H9 (cell line): Measurements from ENCODE around the gene EFNA5. TPM values are rescaled to one million over a fixed set of nuclear protein-coding genes. Genes with fewer than 3 reads are reported as not detected.

Source experiments
- DNase-seq: peaks from one replicate; pipeline ENCODE4 v3.0.0-alpha.2; 2017
- H2AFZ ChIP-seq: one replicate; pipeline ENCODE4 v1.6.1; 2013; ENCODE audit warnings: mild to moderate bottlenecking, low read length, control low read depth, moderate library complexity
- H2AK5ac ChIP-seq: 2 replicates; pipeline ENCODE4 v1.6.1; 2013; ENCODE audit warnings: low read length, control low read depth, mixed read lengths; ENCODE audit not compliant: insufficient read length
- H2BK120ac ChIP-seq: one replicate; pipeline ENCODE4 v1.6.1; 2013; ENCODE audit warnings: low read depth, mild to moderate bottlenecking, low read length, control low read depth, inconsistent platforms; ENCODE audit not compliant: poor library complexity, severe bottlenecking
- H2BK12ac ChIP-seq: 2 replicates; pipeline ENCODE4 v1.6.1; 2013; ENCODE audit warnings: low read length, control low read depth, mixed read lengths, low read depth; ENCODE audit not compliant: insufficient read length
- H2BK15ac ChIP-seq: 2 replicates; pipeline ENCODE4 v1.6.1; 2013; ENCODE audit warnings: low read depth, low read length, control low read depth
- H2BK20ac ChIP-seq: one replicate; pipeline ENCODE4 v1.6.1; 2013; ENCODE audit warnings: low read depth, mild to moderate bottlenecking, low read length, control low read depth, inconsistent platforms; ENCODE audit not compliant: poor library complexity, severe bottlenecking
- H2BK5ac ChIP-seq: 2 replicates; pipeline ENCODE4 v1.6.1; 2013; ENCODE audit warnings: low read length, control low read depth, mixed read lengths; ENCODE audit not compliant: insufficient read length
- H3K14ac ChIP-seq: 2 replicates; pipeline ENCODE4 v1.6.1; 2013; ENCODE audit warnings: low read length, control low read depth; ENCODE audit not compliant: insufficient read depth
- H3K18ac ChIP-seq: 2 replicates; pipeline ENCODE4 v1.6.1; 2013; ENCODE audit warnings: low read depth, mild to moderate bottlenecking, mixed read lengths, low read length, control low read depth; ENCODE audit not compliant: insufficient read length
- H3K23ac ChIP-seq: 2 replicates; pipeline ENCODE4 v1.6.1; 2013; ENCODE audit warnings: low read length, control low read depth, mixed read lengths, low read depth; ENCODE audit not compliant: insufficient read length
- H3K23me2 ChIP-seq: 2 replicates; pipeline ENCODE4 v1.6.1; 2013; ENCODE audit warnings: low read depth, mild to moderate bottlenecking, mixed read lengths, low read length, control low read depth; ENCODE audit not compliant: insufficient read length, poor library complexity, severe bottlenecking
- H3K27ac ChIP-seq: 2 replicates; pipeline ENCODE4 v1.5.1; 2013; ENCODE audit warnings: low read length, control low read depth, mixed read lengths, low read depth; ENCODE audit not compliant: insufficient read length
- H3K27me3 ChIP-seq: 2 replicates; pipeline ENCODE4 v1.6.1; 2013; ENCODE audit warnings: low read length, control low read depth, inconsistent platforms; ENCODE audit not compliant: insufficient read depth
- H3K4ac ChIP-seq: 2 replicates; pipeline ENCODE4 v1.6.1; 2013; ENCODE audit warnings: low read depth, mild to moderate bottlenecking, control low read depth, inconsistent platforms, low read length, moderate library complexity
- H3K4me1 ChIP-seq: 2 replicates; pipeline ENCODE4 v1.6.1; 2013; ENCODE audit warnings: low read length, control low read depth, inconsistent platforms; ENCODE audit not compliant: insufficient read depth
- H3K4me2 ChIP-seq: 2 replicates; pipeline ENCODE4 v1.6.1; 2013; ENCODE audit warnings: low read length, control low read depth, mixed read lengths; ENCODE audit not compliant: insufficient read length, insufficient read depth
- H3K56ac ChIP-seq: 2 replicates; pipeline ENCODE4 v1.6.1; 2013; ENCODE audit warnings: low read depth, mild to moderate bottlenecking, mixed read lengths, low read length, control low read depth; ENCODE audit not compliant: insufficient read length
- H3K79me1 ChIP-seq: 2 replicates; pipeline ENCODE4 v1.6.1; 2013; ENCODE audit warnings: low read depth, mild to moderate bottlenecking, moderate library complexity, low read length, control low read depth, inconsistent platforms; ENCODE audit not compliant: insufficient read depth, poor library complexity, severe bottlenecking
- H3K79me2 ChIP-seq: 2 replicates; pipeline ENCODE4 v1.6.1; 2013; ENCODE audit warnings: low read length, control low read depth, inconsistent platforms; ENCODE audit not compliant: insufficient read depth
- H3K9ac ChIP-seq: 2 replicates; pipeline ENCODE4 v1.6.1; 2013; ENCODE audit warnings: low read length, control low read depth, mixed read lengths; ENCODE audit not compliant: insufficient read length; ENCODE audit errors: extremely low read depth
- H3K9me3 ChIP-seq: one replicate; pipeline ENCODE4 v1.6.1; 2013; ENCODE audit warnings: low read depth, low read length, inconsistent platforms; ENCODE audit not compliant: control insufficient read depth
- H3T11ph ChIP-seq: one replicate; pipeline ENCODE4 v1.6.1; 2013; ENCODE audit warnings: mild to moderate bottlenecking, low read length, control low read depth, inconsistent platforms
- H4K20me1 ChIP-seq: one replicate; pipeline ENCODE4 v1.6.1; 2013; ENCODE audit not compliant: control insufficient read depth, insufficient read length, insufficient read depth
- H4K5ac ChIP-seq: 2 replicates; pipeline ENCODE4 v1.6.1; 2013; ENCODE audit warnings: low read depth, mild to moderate bottlenecking, mixed read lengths, low read length, control low read depth; ENCODE audit not compliant: insufficient read length
- H4K8ac ChIP-seq: replicated peaks from 2 replicates; pipeline ENCODE4 v1.6.1; 2013; ENCODE audit warnings: low read length, control low read depth, mixed read lengths, low read depth; ENCODE audit not compliant: insufficient read length
- H4K91ac ChIP-seq: 2 replicates; pipeline ENCODE4 v1.6.1; 2013; ENCODE audit warnings: low read depth, mild to moderate bottlenecking, moderate library complexity, mixed read lengths, low read length, control low read depth; ENCODE audit not compliant: insufficient read length
- H3K27ac Mint-ChIP-seq, 3 experiments: 2 replicates in 2 of 3; 3 replicates in 1 of 3; pipeline ENCODE4 v1.8.0; 2020 to 2021; ENCODE audit warnings: mixed read lengths in 3 of 3, mild to moderate bottlenecking in 1 of 3, moderate library complexity in 1 of 3
- H3K27me3 Mint-ChIP-seq: 2 replicates; pipeline ENCODE4 v1.8.0; 2021; ENCODE audit warnings: low read depth, mild to moderate bottlenecking, moderate library complexity, mixed read lengths
- H3K36me3 Mint-ChIP-seq, 3 experiments: 2 replicates in 2 of 3; 3 replicates in 1 of 3; pipeline ENCODE4 v1.8.0; 2020 to 2021; ENCODE audit warnings: low read depth in 3 of 3, mixed read lengths in 3 of 3; ENCODE audit not compliant: insufficient read depth in 1 of 3
- H3K4me1 Mint-ChIP-seq, 2 experiments: 2 replicates each; pipeline ENCODE4 v1.8.0; 2020; ENCODE audit warnings: mixed read lengths in 2 of 2
- H3K4me3 Mint-ChIP-seq, 2 experiments: 2 replicates in 1 of 2; 3 replicates in 1 of 2; pipeline ENCODE4 v1.8.0; 2020 to 2021; ENCODE audit warnings: mild to moderate bottlenecking in 2 of 2, mixed read lengths in 2 of 2, moderate library complexity in 1 of 2
- H3K9me3 Mint-ChIP-seq, 2 experiments: 2 replicates in 1 of 2; 3 replicates in 1 of 2; pipeline ENCODE4 v1.8.0; 2020; ENCODE audit warnings: mild to moderate bottlenecking in 2 of 2, mixed read lengths in 2 of 2, moderate library complexity in 1 of 2
- WGBS: extraction: QIAGEN DNeasy Blood & Tissue Kit; methylation state at CpG from one replicate; pipeline ENCODE4 v1.1.7; 2013; ENCODE audit warnings: missing lambda C conversion rate, low lambda C conversion rate, mixed read lengths; ENCODE audit not compliant: insufficient read length; ENCODE audit errors: extremely low coverage; 5-methylcytosine and 5-hydroxymethylcytosine counted together
- total RNA-seq: library from RNA; stranded (reverse); gene quantifications from 2 replicates; pipeline ENCODE4 v1.2.1, GENCODE V29; 2021
- TF ChIP-seq, protein P1 (sequence below): fragments of 200-600 bp; sonication (generic); conservative IDR thresholded peaks from 3 replicates; pipeline ENCODE4 v1.8.0; 2021; ENCODE audit warnings: antibody characterized with exemption, mild to moderate bottlenecking

Gene EFNA5
- total RNA-seq, 1 experiment from 2014 or later: 20.4 TPM

DNA sequence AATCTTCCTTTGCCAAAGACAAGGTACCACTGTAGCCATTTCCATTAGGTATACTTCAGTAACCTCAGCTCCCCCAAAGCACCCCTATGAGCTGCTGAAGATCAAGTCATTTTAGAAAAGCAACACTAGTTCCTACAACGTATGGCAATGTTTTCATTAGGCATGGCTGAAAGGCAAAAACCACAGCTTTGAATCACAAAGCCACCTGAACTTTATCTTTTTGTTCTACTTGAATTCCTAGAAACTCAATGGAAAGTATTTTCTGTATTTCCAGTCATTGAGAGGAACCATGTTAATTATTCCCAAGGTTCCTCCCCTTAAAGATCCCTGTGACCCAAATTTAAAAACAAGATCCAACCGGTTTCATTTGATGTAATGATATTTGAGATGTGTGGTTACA is 152.1 kb downstream of the EFNA5 start:
- H3K27me3 ChIP-seq: no peaks in the 10 kb centered on the region; the same call in 1 of the 2 replicates
- no CpG with 5 or more reads among the region's 2 CpGs for WGBS

More for the DNA sequence above, 152.1 kb downstream of the EFNA5 start:
- TF ChIP-seq, protein P1, sequence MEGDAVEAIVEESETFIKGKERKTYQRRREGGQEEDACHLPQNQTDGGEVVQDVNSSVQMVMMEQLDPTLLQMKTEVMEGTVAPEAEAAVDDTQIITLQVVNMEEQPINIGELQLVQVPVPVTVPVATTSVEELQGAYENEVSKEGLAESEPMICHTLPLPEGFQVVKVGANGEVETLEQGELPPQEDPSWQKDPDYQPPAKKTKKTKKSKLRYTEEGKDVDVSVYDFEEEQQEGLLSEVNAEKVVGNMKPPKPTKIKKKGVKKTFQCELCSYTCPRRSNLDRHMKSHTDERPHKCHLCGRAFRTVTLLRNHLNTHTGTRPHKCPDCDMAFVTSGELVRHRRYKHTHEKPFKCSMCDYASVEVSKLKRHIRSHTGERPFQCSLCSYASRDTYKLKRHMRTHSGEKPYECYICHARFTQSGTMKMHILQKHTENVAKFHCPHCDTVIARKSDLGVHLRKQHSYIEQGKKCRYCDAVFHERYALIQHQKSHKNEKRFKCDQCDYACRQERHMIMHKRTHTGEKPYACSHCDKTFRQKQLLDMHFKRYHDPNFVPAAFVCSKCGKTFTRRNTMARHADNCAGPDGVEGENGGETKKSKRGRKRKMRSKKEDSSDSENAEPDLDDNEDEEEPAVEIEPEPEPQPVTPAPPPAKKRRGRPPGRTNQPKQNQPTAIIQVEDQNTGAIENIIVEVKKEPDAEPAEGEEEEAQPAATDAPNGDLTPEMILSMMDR: no peak
- H2BK15ac ChIP-seq: no peak overlapping the region
- H3K14ac ChIP-seq: no peak overlapping the region
- no peak overlapping the region for H2BK120ac ChIP-seq
- H4K91ac ChIP-seq: no peak overlapping the region
- H3K79me2 ChIP-seq: no peaks in the 10 kb centered on the region
- H4K20me1 ChIP-seq: no peaks in the 10 kb centered on the region
- DNase-seq: no peak
- Mint-ChIP-seq H3K4me3 (no peak overlapping the region), H3K27me3 (no peaks in the 10 kb centered on the region), H3K9me3 (no peaks in the 10 kb centered on the region), H3K27ac (peak overlapping the region; percentile 27 to 69 (median 63); a peak in 4 of 7 replicates), H3K4me1 (peaks cover 69 to 73% of the 10 kb centered on the region in 2 experiments), H3K36me3 (peaks cover 0 to 4% (median 2%) of the 10 kb centered on the region in 3 experiments; a peak in 1 of 7 replicates)
- H3K56ac ChIP-seq: no peak overlapping the region
- no peak overlapping the region for H2BK20ac ChIP-seq
- peaks cover 17% of the 10 kb centered on the region; the same call in 1 of the 2 replicates for H3K4me1 ChIP-seq
- no peak overlapping the region for H2AK5ac ChIP-seq
- no peak overlapping the region for H3K4me2 ChIP-seq
- H4K5ac ChIP-seq: no peak overlapping the region
- no peak overlapping the region for H3K23ac ChIP-seq
- no peak overlapping the region for H3T11ph ChIP-seq
- H3K27ac ChIP-seq: no peak overlapping the region
- H3K9ac ChIP-seq: no peak overlapping the region
- no peaks in the 10 kb centered on the region for H3K23me2 ChIP-seq
- no peak overlapping the region for H2AFZ ChIP-seq
- H3K79me1 ChIP-seq: no peaks in the 10 kb centered on the region
- no peak overlapping the region for H2BK12ac ChIP-seq
- no peak overlapping the region for H2BK5ac ChIP-seq
- no peak overlapping the region for H4K8ac ChIP-seq
- no peak overlapping the region for H3K4ac ChIP-seq
- H3K18ac ChIP-seq: no peak overlapping the region
- no peaks in the 10 kb centered on the region for H3K9me3 ChIP-seq
